ENCODE measurements around the gene TMEM120B. TPM values are rescaled to one million over a fixed set of nuclear protein-coding genes. Genes with fewer than 3 reads are reported as not detected.
A peak's percentile ranks its signal among the peaks of the same experiment; 100 is the strongest.
"Not testable (repeated sequence)": the region's sequence is repeated elsewhere in the genome, so short reads cannot be mapped to it uniquely, and the experiment has no call there.

The TMEM120B gene
- total RNA-seq, 2 donors from 2014 or later, result 8.5 to 10.2 TPM

- intact Hi-C loops (cut with DNase I), result no loop called here
- no peak for DNase-seq
- ATAC-seq, result no peak
Observed at GRCh38 chr12:121729021-121729420, 16.5 kb downstream of the TMEM120B start.

- intact Hi-C loops (cut with DNase I), result no loop called here
- DNase-seq (no peak), ATAC-seq (no peak)
Observed at GRCh38 chr12:121731473-121731872, 18.9 kb downstream of the TMEM120B start.

- DNase-seq (no peak), ATAC-seq (no peak)
- intact Hi-C loops (cut with DNase I), result no loop called here
Observed at GRCh38 chr12:121733849-121734248, 21.3 kb downstream of the TMEM120B start.

- intact Hi-C loops (cut with DNase I), result no loop called here
- no peak for DNase-seq
- no peak for ATAC-seq
Observed at GRCh38 chr12:121738340-121738858, 25.8 kb downstream of the TMEM120B start.

GRCh38 chr12:121740847-121741246, 28.3 kb downstream of the TMEM120B start:
- ATAC-seq (no peak), DNase-seq (no peak)
- intact Hi-C loops (cut with DNase I), result no loop called here

- no peak for ATAC-seq
- no peak for DNase-seq
- intact Hi-C loops (cut with DNase I), result no loop called here
Observed at GRCh38 chr12:121741743-121742142, 29.2 kb downstream of the TMEM120B start.

- ATAC-seq; intact Hi-C loops (cut with DNase I); DNase-seq: not testable (repeated sequence)
Observed at GRCh38 chr12:121745545-121745944, 33.0 kb downstream of the TMEM120B start.

- intact Hi-C loops (cut with DNase I), result no loop called here
- DNase-seq, result no peak
- ATAC-seq, result no peak
Observed at GRCh38 chr12:121748218-121748570, 35.6 kb downstream of the TMEM120B start.

GRCh38 chr12:121748571-121749265, 36.2 kb downstream of the TMEM120B start:
- intact Hi-C loops (cut with DNase I), result no loop called here
- peak; percentile 62 for DNase-seq
- peak; percentile 43 to 94 for ATAC-seq

- DNase-seq (no peak), ATAC-seq (no peak)
- intact Hi-C loops (cut with DNase I), result no loop called here
Observed at GRCh38 chr12:121749267-121749666, 36.7 kb downstream of the TMEM120B start.

GRCh38 chr12:121750507-121750955, 38.0 kb downstream of the TMEM120B start:
- intact Hi-C loops (cut with DNase I), result no loop called here
- no peak for ATAC-seq
- no peak for DNase-seq

- DNase-seq (no peak), ATAC-seq (no peak)
- intact Hi-C loops (cut with DNase I), result no loop called here
Observed at GRCh38 chr12:121751034-121751433, 38.5 kb downstream of the TMEM120B start.

GRCh38 chr12:121751749-121752351, 39.3 kb downstream of the TMEM120B start:
- intact Hi-C loops (cut with DNase I), result no loop called here
- no peak for ATAC-seq
- no peak for DNase-seq

- intact Hi-C loops (cut with DNase I), result no loop called here
- DNase-seq (no peak), ATAC-seq (peak; percentile 56 to 92)
Observed at GRCh38 chr12:121753844-121754264, 41.3 kb downstream of the TMEM120B start.

- ATAC-seq, result no peak
- intact Hi-C loops (cut with DNase I), result no loop called here
Observed at GRCh38 chr12:121754836-121755235, 42.3 kb downstream of the TMEM120B start.

GRCh38 chr12:121755591-121755990, 43.0 kb downstream of the TMEM120B start:
- no peak for ATAC-seq
- no peak for DNase-seq
- intact Hi-C loops (cut with DNase I), result no loop called here

More at GRCh38 chr12:121754836-121755235, 42.3 kb downstream of the TMEM120B start:
- DNase-seq, result no peak

GRCh38 chr12:121758536-121758935, 46.0 kb downstream of the TMEM120B start:
- ATAC-seq; intact Hi-C loops (cut with DNase I); DNase-seq: not testable (repeated sequence)

- ATAC-seq, result peak; percentile 44 to 74
- no peak for DNase-seq
- intact Hi-C loops (cut with DNase I), result no loop called here
Observed at GRCh38 chr12:121762269-121762668, 49.7 kb downstream of the TMEM120B start.

- no peak for DNase-seq
- intact Hi-C loops (cut with DNase I), result loop anchor here in 1 of 2 donors (5.0 kb wide), 1 partner anchor 53 kb away; the partner anchor contains the start of gene TMEM120B
- ATAC-seq, result no peak
Observed at GRCh38 chr12:121764808-121765207, 52.3 kb downstream of the TMEM120B start.

- ATAC-seq (peak in 1 of 2 donors; percentile 41), DNase-seq (no peak)
- intact Hi-C loops (cut with DNase I), result loop anchor here in 1 of 2 donors (5.0 kb wide), 1 partner anchor 53 kb away; the partner anchor contains the start of gene TMEM120B
Observed at GRCh38 chr12:121765573-121765972, 53.0 kb downstream of the TMEM120B start.

All from left cardiac atrium (tissue), 4 donors.